Measurements from ENCODE around the gene POLD2.

DNA sequence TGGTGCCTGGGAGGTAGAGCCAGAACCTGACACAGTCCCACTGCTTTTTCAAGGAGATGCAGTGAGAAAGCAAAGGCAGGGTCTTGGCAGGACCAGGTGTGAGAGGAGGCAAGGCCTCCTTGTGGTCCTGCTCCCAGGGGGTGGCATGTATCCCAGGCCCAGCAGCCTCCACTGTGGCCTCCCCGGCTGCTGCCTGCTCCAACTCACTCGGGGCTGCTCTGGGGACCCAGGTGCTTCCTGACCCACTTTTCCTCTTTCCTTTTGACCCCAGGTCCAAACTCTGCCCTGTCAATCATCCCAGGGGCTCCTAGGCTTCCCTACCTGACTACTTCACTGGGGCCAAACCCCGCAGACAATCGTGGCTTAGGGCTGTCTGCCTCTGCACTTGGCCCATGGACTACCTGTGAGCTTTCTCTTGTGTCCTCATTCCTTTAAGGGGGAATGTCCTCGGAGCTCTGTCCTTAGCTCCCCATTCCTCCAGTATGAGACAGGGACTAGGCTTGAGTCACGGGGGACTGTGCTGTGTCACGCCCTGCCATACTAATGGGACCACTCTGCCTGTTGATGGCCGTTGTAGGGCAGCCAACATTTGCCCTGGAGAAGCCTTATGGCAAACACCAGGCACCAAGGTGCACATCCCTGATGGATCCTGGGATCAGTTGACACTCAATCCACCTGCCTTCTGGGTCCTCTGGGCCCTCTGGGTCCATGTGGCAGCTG is 20.3 kb downstream of the POLD2 start:
- TF ChIP-seq, protein P1, sequence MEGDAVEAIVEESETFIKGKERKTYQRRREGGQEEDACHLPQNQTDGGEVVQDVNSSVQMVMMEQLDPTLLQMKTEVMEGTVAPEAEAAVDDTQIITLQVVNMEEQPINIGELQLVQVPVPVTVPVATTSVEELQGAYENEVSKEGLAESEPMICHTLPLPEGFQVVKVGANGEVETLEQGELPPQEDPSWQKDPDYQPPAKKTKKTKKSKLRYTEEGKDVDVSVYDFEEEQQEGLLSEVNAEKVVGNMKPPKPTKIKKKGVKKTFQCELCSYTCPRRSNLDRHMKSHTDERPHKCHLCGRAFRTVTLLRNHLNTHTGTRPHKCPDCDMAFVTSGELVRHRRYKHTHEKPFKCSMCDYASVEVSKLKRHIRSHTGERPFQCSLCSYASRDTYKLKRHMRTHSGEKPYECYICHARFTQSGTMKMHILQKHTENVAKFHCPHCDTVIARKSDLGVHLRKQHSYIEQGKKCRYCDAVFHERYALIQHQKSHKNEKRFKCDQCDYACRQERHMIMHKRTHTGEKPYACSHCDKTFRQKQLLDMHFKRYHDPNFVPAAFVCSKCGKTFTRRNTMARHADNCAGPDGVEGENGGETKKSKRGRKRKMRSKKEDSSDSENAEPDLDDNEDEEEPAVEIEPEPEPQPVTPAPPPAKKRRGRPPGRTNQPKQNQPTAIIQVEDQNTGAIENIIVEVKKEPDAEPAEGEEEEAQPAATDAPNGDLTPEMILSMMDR (IDR thresholded peaks at IDR 0.05) = no peak
- TF ChIP-seq POLR2A (IDR thresholded peaks at IDR 0.05) = no peak
